HEK293 (cell line): ENCODE results near the gene MDP1.

Experiments
- BCL11A ChIP-seq: fragments of 450-650 bp; formaldehyde crosslinking; IDR thresholded peaks from 2 replicates; pipeline ENCODE4 v1.5.1; 2016; ENCODE audit warnings: low read depth, missing biosample characterization, missing genetic modification characterization
- CTCF ChIP-seq: fragments of 450-650 bp; formaldehyde crosslinking; IDR thresholded peaks from 2 replicates; pipeline ENCODE4 v1.5.1; 2016; ENCODE audit warnings: missing biosample characterization, missing genetic modification characterization
- GLI4 ChIP-seq: fragments of 450-650 bp; formaldehyde crosslinking; IDR thresholded peaks from 2 replicates; pipeline ENCODE4 v1.5.1; 2016; ENCODE audit warnings: missing biosample characterization, missing genetic modification characterization
- SP2 ChIP-seq: fragments of 450-650 bp; formaldehyde crosslinking; IDR thresholded peaks from 2 replicates; pipeline ENCODE4 v1.5.1; 2016; ENCODE audit warnings: missing biosample characterization, missing genetic modification characterization
- TCF7L2 ChIP-seq: IDR thresholded peaks from 2 replicates; pipeline ENCODE4 v1.6.1; 2011; ENCODE audit warnings: low read depth, mild to moderate bottlenecking, inconsistent platforms, low read length, moderate library complexity, borderline replicate concordance
- YY1 ChIP-seq: fragments of 450-650 bp; formaldehyde crosslinking; IDR thresholded peaks from 2 replicates; pipeline ENCODE4 v1.5.1; 2018; ENCODE audit warnings: missing biosample characterization, missing genetic modification characterization
- ZNF16 ChIP-seq: fragments of 450-650 bp; formaldehyde crosslinking; IDR thresholded peaks from 2 replicates; pipeline ENCODE4 v1.5.1; 2016; ENCODE audit warnings: low read depth, missing biosample characterization, missing genetic modification characterization
- ZNF324 ChIP-seq: fragments of 450-650 bp; formaldehyde crosslinking; IDR thresholded peaks from 2 replicates; pipeline ENCODE4 v1.5.1; 2016; ENCODE audit warnings: missing biosample characterization, missing genetic modification characterization
- ZNF37A ChIP-seq: fragments of 450-650 bp; IDR thresholded peaks from 2 replicates; pipeline ENCODE4 v1.5.1; 2018; ENCODE audit warnings: missing biosample characterization, missing genetic modification characterization
- ZNF791 ChIP-seq: fragments of 450-650 bp; formaldehyde crosslinking; IDR thresholded peaks from 2 replicates; pipeline ENCODE4 v1.5.1; 2016; ENCODE audit warnings: missing biosample characterization, missing genetic modification characterization
- ZSCAN5A ChIP-seq: fragments of 450-650 bp; formaldehyde crosslinking; IDR thresholded peaks from 2 replicates; pipeline ENCODE4 v1.5.1; 2016; ENCODE audit warnings: missing biosample characterization, missing genetic modification characterization

GRCh38 chr14:24249230-24250021, 33.6 kb upstream of the MDP1 start:
- TF ChIP-seq TCF7L2 (no peak), CTCF (no peak), ZNF16 (tag by site-specific recombination) (no peak), SP2 (no peak), ZNF37A (tag by site-specific recombination) (no peak), ZNF791 (tag by site-specific recombination) (no peak), ZSCAN5A (tag by site-specific recombination) (no peak), YY1 (tag by site-specific recombination) (no peak), GLI4 (tag by site-specific recombination) (no peak), BCL11A (no peak), ZNF324 (tag by site-specific recombination) (no peak)
